ENCODE measurements around the gene ALMS1. TPM values are rescaled to one million over a fixed set of nuclear protein-coding genes. Genes with fewer than 3 reads are reported as not detected.

ALMS1 gene
- polyA plus RNA-seq, 1 donor (not counting 4 experiments of a cell fraction or from before 2014, with no cell fraction given), result 4.4 TPM

DNA sequence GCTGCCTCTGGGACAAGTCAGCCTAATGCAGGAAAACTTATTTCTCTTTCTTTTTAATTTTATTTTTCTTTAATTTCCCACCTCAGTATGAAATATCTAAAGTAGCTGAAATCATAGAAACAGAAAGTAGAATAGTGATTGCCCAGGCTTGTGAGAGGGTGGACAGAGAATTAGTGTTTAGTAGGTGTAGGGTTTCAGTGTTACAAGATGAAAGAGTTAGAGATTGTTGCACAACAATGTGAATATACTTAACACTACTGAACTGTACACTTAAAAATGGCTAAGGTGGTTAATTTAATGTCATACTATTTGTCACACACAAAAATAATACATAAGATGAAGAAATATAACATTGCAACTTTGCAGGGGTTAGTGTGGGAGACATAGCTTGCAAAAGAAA lies 175.8 kb downstream of the ALMS1 start:
- no peaks in the 10 kb centered on the region for H4K20me1 ChIP-seq (ENCODE audit: control insufficient read depth, extremely low read depth, insufficient read depth, low read length)
- H2AFZ ChIP-seq (ENCODE audit: control insufficient read depth, low read length), result no peak overlapping the region
- no peaks in the 10 kb centered on the region for H3K9me3 ChIP-seq (ENCODE audit: control insufficient read depth, low read depth, low read length)
- FAIRE-seq, result no peak
- H3K4me3 ChIP-seq (ENCODE audit: control insufficient read depth in 2 of 3, extremely low read depth in 1 of 3, insufficient read depth in 2 of 3, low read depth in 1 of 3, low read length in 3 of 3), result no peak overlapping the region
- no peak for DNase-seq (ENCODE audit: low read depth, low spot score)
- no peak for TF ChIP-seq EZH2 (IDR thresholded peaks at IDR 0.05; ENCODE audit: low read length)
- dilution Hi-C loops (cut with MboI; ENCODE audit: extremely low pct_ligation_motif_present, low sequenced_read_pairs), result no loop called here
- H3K36me3 ChIP-seq (ENCODE audit: control insufficient read depth in 2 of 2, extremely low read depth in 1 of 2, insufficient read depth in 2 of 2, low read length in 2 of 2), result no peaks in the 10 kb centered on the region
- H3K27me3 ChIP-seq (ENCODE audit: control insufficient read depth, extremely low read depth, insufficient read depth, low read length), result no peaks in the 10 kb centered on the region
- no peaks in the 10 kb centered on the region for H3K79me2 ChIP-seq (ENCODE audit: control insufficient read depth, insufficient read depth, low read length)
- no peaks in the 10 kb centered on the region for H3K9me1 ChIP-seq (ENCODE audit: control insufficient read depth, extremely low read depth, insufficient read depth, low read length)
- no peak overlapping the region for H3K9ac ChIP-seq (ENCODE audit: control insufficient read depth, extremely low read depth, insufficient read depth, low read length)
- H3K4me1 ChIP-seq (ENCODE audit: control insufficient read depth, extremely low read depth, insufficient read depth, low read length), result no peaks in the 10 kb centered on the region
- no peak overlapping the region for H3K27ac ChIP-seq (ENCODE audit: control insufficient read depth, insufficient read depth, low read length)
- no peak overlapping the region for H3K4me2 ChIP-seq (ENCODE audit: control insufficient read depth, extremely low read depth, insufficient read depth, low read depth, low read length)

DNA sequence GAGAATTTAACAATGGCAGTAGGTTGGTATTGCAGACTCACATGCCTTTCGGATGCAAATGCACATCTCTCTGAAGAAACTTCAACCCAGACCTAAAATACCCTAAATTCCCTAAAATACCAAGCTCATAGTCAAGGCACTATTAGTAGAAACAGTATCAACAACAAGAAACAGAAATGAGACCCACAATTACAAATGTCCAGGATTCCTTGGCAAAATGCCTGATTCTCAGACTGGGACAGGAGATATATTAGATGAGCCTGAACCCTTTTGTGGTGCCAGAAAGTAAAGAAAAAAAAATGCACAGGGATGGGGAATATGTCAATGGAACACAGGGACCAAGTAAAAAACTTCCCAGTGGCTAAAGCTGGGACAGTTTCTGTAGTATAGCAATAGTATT lies 179.3 kb downstream of the ALMS1 start:
- TF ChIP-seq EZH2 (IDR thresholded peaks at IDR 0.05; ENCODE audit: low read length), result no peak
- TF ChIP-seq, protein P1, sequence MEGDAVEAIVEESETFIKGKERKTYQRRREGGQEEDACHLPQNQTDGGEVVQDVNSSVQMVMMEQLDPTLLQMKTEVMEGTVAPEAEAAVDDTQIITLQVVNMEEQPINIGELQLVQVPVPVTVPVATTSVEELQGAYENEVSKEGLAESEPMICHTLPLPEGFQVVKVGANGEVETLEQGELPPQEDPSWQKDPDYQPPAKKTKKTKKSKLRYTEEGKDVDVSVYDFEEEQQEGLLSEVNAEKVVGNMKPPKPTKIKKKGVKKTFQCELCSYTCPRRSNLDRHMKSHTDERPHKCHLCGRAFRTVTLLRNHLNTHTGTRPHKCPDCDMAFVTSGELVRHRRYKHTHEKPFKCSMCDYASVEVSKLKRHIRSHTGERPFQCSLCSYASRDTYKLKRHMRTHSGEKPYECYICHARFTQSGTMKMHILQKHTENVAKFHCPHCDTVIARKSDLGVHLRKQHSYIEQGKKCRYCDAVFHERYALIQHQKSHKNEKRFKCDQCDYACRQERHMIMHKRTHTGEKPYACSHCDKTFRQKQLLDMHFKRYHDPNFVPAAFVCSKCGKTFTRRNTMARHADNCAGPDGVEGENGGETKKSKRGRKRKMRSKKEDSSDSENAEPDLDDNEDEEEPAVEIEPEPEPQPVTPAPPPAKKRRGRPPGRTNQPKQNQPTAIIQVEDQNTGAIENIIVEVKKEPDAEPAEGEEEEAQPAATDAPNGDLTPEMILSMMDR (optimal IDR thresholded peaks at IDR 0.05 in 1 of 3, IDR thresholded peaks at IDR 0.05 in 1 of 3, conservative IDR thresholded peaks at IDR 0.05 in 1 of 3; ENCODE audit: extremely low read depth in 1 of 3, insufficient read depth in 2 of 3, low read length in 3 of 3), result no peak
- Histone ChIP-seq H2AFZ (ENCODE audit: control insufficient read depth, low read length) (no peak overlapping the region), H3K79me2 (ENCODE audit: control insufficient read depth, insufficient read depth, low read length) (no peaks in the 10 kb centered on the region), H3K27me3 (ENCODE audit: control insufficient read depth, extremely low read depth, insufficient read depth, low read length) (no peaks in the 10 kb centered on the region), H3K9ac (ENCODE audit: control insufficient read depth, extremely low read depth, insufficient read depth, low read length) (no peak overlapping the region), H4K20me1 (ENCODE audit: control insufficient read depth, extremely low read depth, insufficient read depth, low read length) (no peaks in the 10 kb centered on the region), H3K9me1 (ENCODE audit: control insufficient read depth, extremely low read depth, insufficient read depth, low read length) (no peaks in the 10 kb centered on the region), H3K27ac (ENCODE audit: control insufficient read depth, insufficient read depth, low read length) (no peak overlapping the region), H3K4me2 (ENCODE audit: control insufficient read depth, extremely low read depth, insufficient read depth, low read depth, low read length) (no peak overlapping the region), H3K36me3 (ENCODE audit: control insufficient read depth in 2 of 2, extremely low read depth in 1 of 2, insufficient read depth in 2 of 2, low read length in 2 of 2) (no peaks in the 10 kb centered on the region), H3K9me3 (ENCODE audit: control insufficient read depth, low read depth, low read length) (no peaks in the 10 kb centered on the region), H3K4me1 (ENCODE audit: control insufficient read depth, extremely low read depth, insufficient read depth, low read length) (no peaks in the 10 kb centered on the region), H3K4me3 (ENCODE audit: control insufficient read depth in 2 of 3, extremely low read depth in 1 of 3, insufficient read depth in 2 of 3, low read depth in 1 of 3, low read length in 3 of 3) (no peak overlapping the region)
- dilution Hi-C loops (cut with MboI; ENCODE audit: extremely low pct_ligation_motif_present, low sequenced_read_pairs), result no loop called here
- FAIRE-seq, result no peak
- no peak for DNase-seq (ENCODE audit: low read depth, low spot score)

DNA sequence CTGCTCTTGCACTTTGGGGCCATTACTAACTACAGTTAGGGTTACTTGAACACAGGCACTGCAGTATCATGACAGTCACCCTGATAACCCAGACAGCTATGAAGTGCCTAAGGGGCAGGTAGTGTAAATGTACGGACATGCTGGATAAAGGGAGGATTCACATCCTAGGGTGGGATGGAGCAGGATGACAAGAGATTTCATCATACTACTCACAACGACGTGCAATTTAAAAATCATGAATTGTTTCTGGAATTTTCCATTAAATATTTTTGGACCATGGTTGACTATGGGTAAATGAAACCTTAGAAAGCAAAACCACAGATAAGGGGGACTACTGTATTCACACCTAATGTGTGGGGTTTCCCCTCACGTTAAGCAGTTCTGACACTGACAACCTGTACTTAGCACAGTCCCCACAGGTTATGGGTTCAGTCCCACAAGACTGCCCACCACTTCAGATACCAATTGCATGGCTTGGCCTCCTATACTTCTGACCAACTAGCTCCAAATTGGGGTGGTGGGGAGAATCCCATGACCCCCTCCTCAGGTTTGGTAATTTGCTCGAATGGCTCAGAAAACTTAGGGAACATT lies 180.7 kb downstream of the ALMS1 start:
- H3K27ac ChIP-seq (ENCODE audit: control insufficient read depth, insufficient read depth, low read length), result no peak overlapping the region
- no peak for TF ChIP-seq EZH2 (IDR thresholded peaks at IDR 0.05; ENCODE audit: low read length)
- TF ChIP-seq, protein P1 (optimal IDR thresholded peaks at IDR 0.05 in 1 of 3, IDR thresholded peaks at IDR 0.05 in 1 of 3, conservative IDR thresholded peaks at IDR 0.05 in 1 of 3; ENCODE audit: extremely low read depth in 1 of 3, insufficient read depth in 2 of 3, low read length in 3 of 3), result no peak
- no peak overlapping the region for H3K4me3 ChIP-seq (ENCODE audit: control insufficient read depth in 2 of 3, extremely low read depth in 1 of 3, insufficient read depth in 2 of 3, low read depth in 1 of 3, low read length in 3 of 3)
- H3K9ac ChIP-seq (ENCODE audit: control insufficient read depth, extremely low read depth, insufficient read depth, low read length), result no peak overlapping the region
- H3K9me3 ChIP-seq (ENCODE audit: control insufficient read depth, low read depth, low read length), result no peaks in the 10 kb centered on the region
- DNase-seq (ENCODE audit: low read depth, low spot score), result no peak
- no peaks in the 10 kb centered on the region for H3K9me1 ChIP-seq (ENCODE audit: control insufficient read depth, extremely low read depth, insufficient read depth, low read length)
- H3K4me1 ChIP-seq (ENCODE audit: control insufficient read depth, extremely low read depth, insufficient read depth, low read length), result no peaks in the 10 kb centered on the region
- H2AFZ ChIP-seq (ENCODE audit: control insufficient read depth, low read length), result no peak overlapping the region
- no peaks in the 10 kb centered on the region for H4K20me1 ChIP-seq (ENCODE audit: control insufficient read depth, extremely low read depth, insufficient read depth, low read length)
- FAIRE-seq, result no peak
- H3K36me3 ChIP-seq (ENCODE audit: control insufficient read depth in 2 of 2, extremely low read depth in 1 of 2, insufficient read depth in 2 of 2, low read length in 2 of 2), result no peaks in the 10 kb centered on the region
- dilution Hi-C loops (cut with MboI; ENCODE audit: extremely low pct_ligation_motif_present, low sequenced_read_pairs), result no loop called here
- no peaks in the 10 kb centered on the region for H3K27me3 ChIP-seq (ENCODE audit: control insufficient read depth, extremely low read depth, insufficient read depth, low read length)
- no peak overlapping the region for H3K4me2 ChIP-seq (ENCODE audit: control insufficient read depth, extremely low read depth, insufficient read depth, low read depth, low read length)
- no peaks in the 10 kb centered on the region for H3K79me2 ChIP-seq (ENCODE audit: control insufficient read depth, insufficient read depth, low read length)

Measured in keratinocyte (primary cell).